ENCODE results near the gene FBXO2. TPM values are rescaled to one million over a fixed set of nuclear protein-coding genes. Genes with fewer than 3 reads are reported as not detected.

FBXO2 gene
- total RNA-seq, 4 donors from 2014 or later: 4.7 to 12.5 (median 6.8) TPM

- Histone ChIP-seq H3K4me3 (no peak overlapping the region), H3K4me1 (no peaks in the 10 kb centered on the region), H3K36me3 (no peaks in the 10 kb centered on the region), H3K27ac (no peak overlapping the region), H3K27me3 (peaks cover 88% of the 10 kb centered on the region), H3K9me3 (no peaks in the 10 kb centered on the region)
- WGBS, 2 donors (ENCODE audit: low coverage in 1 of 2): 65 to 80% methylated on average over 4 to 9 of the region's 11 CpGs
- TF ChIP-seq CTCF (IDR thresholded peaks at IDR 0.05) (no peak), POLR2AphosphoS5 (IDR thresholded peaks at IDR 0.05) (no peak), POLR2A (IDR thresholded peaks at IDR 0.05) (no peak), EP300 (IDR thresholded peaks at IDR 0.05) (no peak)
- no peak for ATAC-seq
Observed at GRCh38 chr1:11634365-11635192, 19.6 kb downstream of the FBXO2 start.

- H3K27ac ChIP-seq: no peak overlapping the region
- H3K36me3 ChIP-seq: no peaks in the 10 kb centered on the region
- peaks cover 95% of the 10 kb centered on the region for H3K27me3 ChIP-seq
- TF ChIP-seq EP300 (IDR thresholded peaks at IDR 0.05): no peak
- no peak for TF ChIP-seq POLR2AphosphoS5 (IDR thresholded peaks at IDR 0.05)
- TF ChIP-seq CTCF (IDR thresholded peaks at IDR 0.05): no peak
- no peak for TF ChIP-seq POLR2A (IDR thresholded peaks at IDR 0.05)
- H3K4me1 ChIP-seq: no peaks in the 10 kb centered on the region
- H3K9me3 ChIP-seq: peaks cover 0 to 8% (median 0%) of the 10 kb centered on the region in 3 donors
- H3K4me3 ChIP-seq: no peak overlapping the region
- ATAC-seq: no peak
- WGBS, 2 donors (ENCODE audit: low coverage in 1 of 2): 60% methylated on average over 8 of the region's 15 CpGs; no CpG with 5 or more reads in 1 of the 2 donors
Observed at GRCh38 chr1:11629184-11630016, 24.8 kb downstream of the FBXO2 start.

GRCh38 chr1:11628767-11629166, 25.5 kb downstream of the FBXO2 start:
- Histone ChIP-seq H3K4me1 (no peaks in the 10 kb centered on the region), H3K4me3 (no peak overlapping the region), H3K36me3 (no peaks in the 10 kb centered on the region), H3K9me3 (peaks cover 0 to 8% (median 0%) of the 10 kb centered on the region in 3 donors), H3K27ac (no peak overlapping the region), H3K27me3 (peaks cover 92% of the 10 kb centered on the region)
- WGBS, 2 donors (ENCODE audit: low coverage in 1 of 2): 78 to 87% methylated on average over 1 to 3 of the region's 7 CpGs
- ATAC-seq: no peak
- TF ChIP-seq EP300 (IDR thresholded peaks at IDR 0.05): no peak
- TF ChIP-seq CTCF (IDR thresholded peaks at IDR 0.05): no peak
- no peak for TF ChIP-seq POLR2A (IDR thresholded peaks at IDR 0.05)
- no peak for TF ChIP-seq POLR2AphosphoS5 (IDR thresholded peaks at IDR 0.05)

- H3K9me3 ChIP-seq: peaks cover 0 to 8% (median 0%) of the 10 kb centered on the region in 3 donors
- no peaks in the 10 kb centered on the region for H3K36me3 ChIP-seq
- H3K27ac ChIP-seq: no peak overlapping the region
- no peaks in the 10 kb centered on the region for H3K4me1 ChIP-seq
- H3K4me3 ChIP-seq: no peak overlapping the region
- peaks cover 89% of the 10 kb centered on the region for H3K27me3 ChIP-seq
- ATAC-seq: no peak
- 60 to 72% methylated on average over 1 to 3 of the region's 3 CpGs for WGBS, 2 donors (ENCODE audit: low coverage in 1 of 2)
- no peak for TF ChIP-seq POLR2AphosphoS5 (IDR thresholded peaks at IDR 0.05)
- no peak for TF ChIP-seq CTCF (IDR thresholded peaks at IDR 0.05)
- TF ChIP-seq EP300 (IDR thresholded peaks at IDR 0.05): no peak
- no peak for TF ChIP-seq POLR2A (IDR thresholded peaks at IDR 0.05)
Observed at GRCh38 chr1:11626551-11626950, 27.7 kb downstream of the FBXO2 start.
